Mucosa of descending colon (tissue), 3 donors: ENCODE data around the gene MTCH2. TPM values are rescaled to one million over a fixed set of nuclear protein-coding genes. Genes with fewer than 3 reads are reported as not detected.
A peak's percentile ranks its signal among the peaks of the same experiment; 100 is the strongest.

Source experiments
- ATAC-seq: fragments of 200-7000 bp; cut with Tn5 transposase; one replicate; pipeline ENCODE4 v1.9.1; 2020; ENCODE audit warnings: mild to moderate bottlenecking, moderate library complexity
- DNase-seq, 3 donors: peaks; one replicate each; pipeline ENCODE4 v3.0.0-alpha.2; 2020
- H3K36me3 ChIP-seq: fragments of 200-600 bp; one replicate; pipeline ENCODE4 v1.8.0; 2021; ENCODE audit warnings: low read depth, mild to moderate bottlenecking
- H3K4me1 ChIP-seq: fragments of 200-600 bp; one replicate; pipeline ENCODE4 v1.8.0; 2021; ENCODE audit warnings: low read depth, mild to moderate bottlenecking
- H3K4me3 ChIP-seq: fragments of 200-600 bp; one replicate; pipeline ENCODE4 v1.8.0; 2021; ENCODE audit warnings: mild to moderate bottlenecking
- H3K9me3 ChIP-seq: fragments of 200-600 bp; one replicate; pipeline ENCODE4 v1.8.0; 2021; ENCODE audit warnings: mild to moderate bottlenecking
- CTCF ChIP-seq: fragments of 200-600 bp; IDR thresholded peaks from one replicate; pipeline ENCODE4 v1.8.0; 2022; ENCODE audit warnings: antibody characterized with exemption, mild to moderate bottlenecking
- intact Hi-C, 2 donors: fragments of 100-400 bp; cut with DNase I in 1 of 2; cut with micrococcal nuclease in 1 of 2; formaldehyde crosslinking; loops; one replicate each; pipeline versions ENCODE4 v1.11.0 to v1.11.1; 2022; cut with DNase I, micrococcal nuclease
- total RNA-seq, 3 donors: library from RNA; stranded (reverse); fragmentation: NEBNext Ultra II Directional in 2 of 3; extraction: Animal tissue kit (Norgen Biotek cat#: 25700) in 2 of 3; gene quantifications; one replicate each; pipeline versions ENCODE4 v1.2.1 to v1.2.4, GENCODE V29; 2021 to 2023
- donor health status: DM: no; HTN: no; CAD: no; lungs with moderate emphysema.
- donor health status: DM: no; HTN: no; CAD: no.
- donor health status: DM: no; HTN: yes; CAD: no.

MTCH2 gene
- total RNA-seq, 3 donors from 2014 or later: 89.7 to 137 (median 126) TPM

- no peak for TF ChIP-seq CTCF
- Histone ChIP-seq H3K9me3 (no peaks in the 10 kb centered on the region), H3K4me1 (no peaks in the 10 kb centered on the region), H3K36me3 (peaks cover 13% of the 10 kb centered on the region), H3K4me3 (no peak overlapping the region)
- no peak for DNase-seq
- intact Hi-C loops: no loop called here
- ATAC-seq: no peak
Observed at GRCh38 chr11:47628026-47628425, 14.3 kb downstream of the MTCH2 start.

- Histone ChIP-seq H3K36me3 (peaks cover 13% of the 10 kb centered on the region), H3K4me3 (no peak overlapping the region), H3K4me1 (no peaks in the 10 kb centered on the region), H3K9me3 (no peaks in the 10 kb centered on the region)
- TF ChIP-seq CTCF: no peak
- intact Hi-C loops: no loop called here
- no peak for DNase-seq
- no peak for ATAC-seq
Observed at GRCh38 chr11:47626234-47626633, 16.1 kb downstream of the MTCH2 start.

GRCh38 chr11:47620836-47621378, 21.5 kb downstream of the MTCH2 start:
- no peak for DNase-seq
- H3K4me1 ChIP-seq: no peaks in the 10 kb centered on the region
- no peak for TF ChIP-seq CTCF
- intact Hi-C loops: no loop called here
- H3K4me3 ChIP-seq: no peak overlapping the region
- H3K9me3 ChIP-seq: no peaks in the 10 kb centered on the region
- no peak for ATAC-seq
- H3K36me3 ChIP-seq: peaks cover 10% of the 10 kb centered on the region

- DNase-seq: no peak
- intact Hi-C loops: no loop called here
- H3K4me1 ChIP-seq: no peaks in the 10 kb centered on the region
- no peak for TF ChIP-seq CTCF
- no peaks in the 10 kb centered on the region for H3K36me3 ChIP-seq
- no peaks in the 10 kb centered on the region for H3K9me3 ChIP-seq
- H3K4me3 ChIP-seq: no peak overlapping the region
- ATAC-seq: no peak
Observed at GRCh38 chr11:47617417-47617809, 24.9 kb downstream of the MTCH2 start.

- no peak for TF ChIP-seq CTCF
- H3K4me1 ChIP-seq: no peaks in the 10 kb centered on the region
- no peak overlapping the region for H3K4me3 ChIP-seq
- no peaks in the 10 kb centered on the region for H3K9me3 ChIP-seq
- DNase-seq: peak in 1 of 3 donors; percentile 65
- intact Hi-C loops: no loop called here
- peak; percentile 48 for ATAC-seq
- no peaks in the 10 kb centered on the region for H3K36me3 ChIP-seq
Observed at GRCh38 chr11:47616726-47617416, 25.5 kb downstream of the MTCH2 start.
